NCI-H748 (cell line): ENCODE results near the gene ATG16L2.
"Not testable (repeated sequence)": the region's sequence is repeated elsewhere in the genome, so short reads cannot be mapped to it uniquely, and the experiment has no call there.

Experiments used
- DNase-seq: peaks from one replicate; lab custom pipeline; 2025; ENCODE audit not compliant: unreplicated experiment; lab: John Stamatoyannopoulos, UW

ATG16L2 gene

DNA sequence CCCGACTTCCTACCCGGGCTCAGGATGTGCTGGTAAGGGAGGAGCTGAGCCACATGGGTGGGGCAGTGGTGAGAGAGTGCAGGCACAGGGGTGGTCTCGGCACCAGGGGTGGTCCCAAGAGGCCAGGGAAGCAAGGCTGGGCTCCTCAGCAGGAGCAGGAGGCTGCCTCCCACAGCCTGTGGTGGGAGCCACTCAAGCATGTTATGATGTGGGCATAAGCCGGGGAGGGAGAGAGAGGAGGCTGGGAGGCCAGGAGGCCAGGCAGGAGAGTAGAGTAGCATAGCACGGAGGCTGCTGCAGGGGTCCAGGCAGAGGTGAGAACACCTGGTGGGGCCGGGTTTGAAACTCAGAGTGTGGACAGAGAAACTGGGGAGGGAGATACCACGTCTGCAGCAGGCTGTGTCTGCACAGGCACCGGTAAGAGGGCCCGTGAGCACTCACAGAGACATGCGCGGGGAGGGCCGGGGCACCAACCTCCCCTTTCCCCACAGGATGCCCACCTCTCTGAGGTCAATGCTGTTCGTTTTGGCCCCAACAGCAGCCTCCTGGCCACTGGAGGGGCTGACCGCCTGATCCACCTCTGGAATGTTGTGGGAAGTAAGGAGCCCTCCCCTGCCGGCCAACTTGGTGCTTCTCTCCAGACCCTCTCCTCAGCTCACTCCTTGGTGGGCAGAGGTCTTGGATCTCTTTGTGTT is 10.7 kb downstream of the ATG16L2 start:
- DNase-seq = no peak

DNA sequence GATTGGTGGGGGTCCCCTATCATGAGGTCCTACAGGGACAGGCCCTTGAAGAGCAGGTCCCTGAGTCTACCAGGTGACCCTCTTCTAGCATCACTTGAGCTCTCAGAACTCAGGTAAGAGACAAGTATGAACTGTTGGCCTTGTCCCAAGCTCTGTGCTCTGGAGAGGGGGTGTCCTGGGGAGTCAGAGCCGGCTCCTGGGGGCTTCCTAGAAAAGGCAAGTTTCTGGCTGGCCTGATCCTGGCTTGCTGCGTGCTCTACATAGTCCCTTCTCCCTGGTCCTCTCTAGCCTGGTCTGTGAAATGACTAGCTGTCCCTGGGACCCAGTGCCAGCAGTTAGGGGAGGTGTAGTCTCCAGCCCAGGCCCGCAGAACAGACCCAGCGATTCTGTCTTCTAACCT is 11.4 kb downstream of the ATG16L2 start:
- DNase-seq = no peak

GRCh38 chr11:72826191-72826941 is 12.2 kb downstream of the ATG16L2 start:
- DNase-seq = no peak

DNA sequence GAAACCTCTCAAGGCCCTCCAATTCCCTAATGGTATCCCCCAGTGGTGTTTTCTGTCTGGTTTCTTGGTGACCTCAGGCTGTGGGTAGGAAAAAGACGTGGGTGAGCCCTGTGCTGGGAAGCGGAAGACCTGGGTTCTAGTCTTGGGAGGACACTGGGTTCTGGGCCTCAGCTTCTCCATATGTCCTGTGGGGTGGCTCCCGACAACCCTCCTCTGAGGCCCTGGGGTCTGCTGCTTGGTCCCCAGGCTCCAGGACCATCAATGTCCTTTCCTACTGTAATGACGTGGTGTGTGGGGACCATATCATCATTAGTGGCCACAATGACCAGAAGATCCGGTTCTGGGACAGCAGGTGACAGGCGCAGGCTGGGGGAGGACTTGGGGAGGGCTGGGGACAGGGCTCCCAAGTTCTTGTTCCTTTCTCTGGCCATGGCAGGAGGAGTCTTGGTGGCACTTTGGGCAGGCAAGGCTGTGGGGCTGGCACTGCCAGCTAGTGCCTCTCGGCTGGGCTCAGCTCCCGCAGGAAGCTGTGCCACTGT is 12.8 kb downstream of the ATG16L2 start:
- no peak for DNase-seq

DNA sequence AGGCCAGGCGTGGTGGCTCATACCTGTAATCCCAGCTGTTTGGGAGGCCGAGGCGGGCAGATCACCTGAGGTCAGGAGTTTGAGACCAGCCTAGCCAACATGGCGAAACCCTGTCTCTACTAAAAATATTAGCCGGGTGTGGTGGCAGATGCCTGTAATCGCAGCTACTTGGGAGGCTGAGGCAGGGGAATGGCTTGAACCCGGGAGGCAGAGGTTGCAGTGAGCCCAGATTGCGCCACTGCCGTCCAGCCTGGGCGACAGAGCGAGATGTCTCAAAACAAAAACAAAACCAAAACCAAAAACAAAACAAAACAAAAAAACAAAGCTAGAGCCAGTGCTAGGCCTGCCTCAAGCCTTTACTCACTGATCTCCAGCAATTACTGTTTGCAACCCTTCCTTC is 13.4 kb downstream of the ATG16L2 start:
- DNase-seq = not testable (repeated sequence)

GRCh38 chr11:72828081-72828567 is 13.9 kb downstream of the ATG16L2 start:
- DNase-seq = no peak

DNA sequence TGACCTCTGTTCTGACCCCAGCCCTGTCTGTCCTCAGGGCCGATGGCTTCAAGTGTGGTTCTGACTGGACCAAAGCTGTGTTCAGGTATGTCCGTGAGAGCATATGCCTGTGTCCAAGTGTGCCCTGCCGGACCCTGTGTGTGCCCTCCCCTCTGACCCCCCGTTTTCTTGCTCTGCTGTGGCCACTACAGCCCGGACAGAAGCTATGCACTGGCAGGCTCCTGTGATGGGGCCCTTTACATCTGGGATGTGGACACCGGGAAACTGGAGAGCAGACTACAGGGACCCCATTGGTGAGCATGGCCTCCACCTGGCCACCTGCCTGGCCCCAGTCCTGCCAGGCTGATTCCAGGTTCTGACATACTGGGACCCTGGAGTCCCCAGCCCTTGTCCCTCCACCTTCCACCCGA is 14.5 kb downstream of the ATG16L2 start:
- no peak for DNase-seq

GRCh38 chr11:72829178-72829577 is 15.0 kb downstream of the ATG16L2 start:
- DNase-seq = no peak

DNA sequence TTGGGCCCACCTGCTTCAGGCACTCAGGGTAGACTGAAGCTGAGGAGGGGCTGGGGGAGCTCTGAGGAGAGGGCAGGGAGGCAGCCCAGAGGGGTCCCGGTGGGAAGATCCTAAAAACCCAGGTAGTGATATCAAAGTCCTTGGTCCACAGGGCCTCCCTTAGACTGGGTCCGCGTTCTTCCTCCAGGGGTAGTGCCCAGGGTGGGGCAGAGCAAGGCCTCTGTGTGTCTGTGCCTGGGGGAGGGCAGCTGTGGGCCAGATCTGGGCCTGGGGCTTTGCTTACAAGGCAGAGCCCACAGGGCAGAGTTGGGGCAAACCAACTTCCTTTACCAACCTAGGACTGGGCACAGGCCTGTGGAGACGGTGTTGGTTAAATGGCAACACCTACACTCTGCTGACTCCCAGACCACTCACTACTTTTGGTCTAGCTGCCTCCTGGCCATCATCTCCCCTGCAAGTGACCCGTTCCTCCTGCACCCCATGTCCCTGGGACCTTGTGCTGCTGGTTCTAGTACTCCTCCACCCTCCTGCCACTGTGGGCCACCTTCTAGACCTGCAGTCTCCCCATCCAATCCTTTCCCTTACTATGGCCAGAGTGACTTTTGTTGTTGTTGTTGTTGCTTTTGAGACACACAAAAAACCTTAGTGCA is 15.8 kb downstream of the ATG16L2 start:
- DNase-seq = no peak

- DNase-seq = peak; percentile 80
These were observed 17.5 kb downstream of the ATG16L2 start for GRCh38 chr11:72831521-72832300.

DNA sequence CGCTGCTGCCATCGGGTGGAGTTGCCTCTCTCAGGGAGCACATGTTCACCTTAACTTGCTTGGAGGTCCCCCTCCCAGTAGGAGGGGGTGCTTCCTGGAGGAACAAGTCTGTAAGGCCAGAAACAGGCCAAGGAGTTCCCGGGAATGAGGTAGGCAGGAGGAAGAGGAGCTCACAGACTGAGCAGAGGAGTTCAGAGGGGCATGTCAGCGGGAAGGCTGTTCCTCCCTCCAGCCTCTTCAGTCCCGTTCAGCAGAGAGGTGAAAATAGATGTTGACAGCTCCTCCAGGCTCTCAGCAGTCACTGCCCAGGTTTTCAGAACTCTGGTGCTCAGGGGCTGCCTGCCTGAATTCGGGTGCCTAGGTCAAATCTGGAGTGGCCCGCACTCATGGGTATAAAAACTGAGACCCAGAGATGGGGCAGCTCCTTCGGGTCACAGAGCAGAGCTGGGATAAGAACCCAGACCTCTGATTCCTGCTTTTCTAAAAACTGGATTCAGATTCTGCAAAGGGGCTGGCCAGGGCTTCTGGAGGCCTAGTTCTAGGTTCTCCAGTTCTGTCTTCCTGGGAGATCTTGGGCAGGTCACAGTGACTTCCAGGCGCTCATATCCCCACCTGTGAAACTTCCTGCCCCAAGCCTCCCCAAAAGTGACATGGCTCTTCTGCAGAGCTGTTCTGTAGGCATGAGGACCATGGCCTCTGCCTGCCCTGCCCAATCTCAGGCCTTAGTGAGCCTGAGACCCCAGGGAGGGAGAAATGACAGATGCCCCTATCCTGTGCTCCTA is 18.3 kb downstream of the ATG16L2 start:
- DNase-seq = no peak

DNA sequence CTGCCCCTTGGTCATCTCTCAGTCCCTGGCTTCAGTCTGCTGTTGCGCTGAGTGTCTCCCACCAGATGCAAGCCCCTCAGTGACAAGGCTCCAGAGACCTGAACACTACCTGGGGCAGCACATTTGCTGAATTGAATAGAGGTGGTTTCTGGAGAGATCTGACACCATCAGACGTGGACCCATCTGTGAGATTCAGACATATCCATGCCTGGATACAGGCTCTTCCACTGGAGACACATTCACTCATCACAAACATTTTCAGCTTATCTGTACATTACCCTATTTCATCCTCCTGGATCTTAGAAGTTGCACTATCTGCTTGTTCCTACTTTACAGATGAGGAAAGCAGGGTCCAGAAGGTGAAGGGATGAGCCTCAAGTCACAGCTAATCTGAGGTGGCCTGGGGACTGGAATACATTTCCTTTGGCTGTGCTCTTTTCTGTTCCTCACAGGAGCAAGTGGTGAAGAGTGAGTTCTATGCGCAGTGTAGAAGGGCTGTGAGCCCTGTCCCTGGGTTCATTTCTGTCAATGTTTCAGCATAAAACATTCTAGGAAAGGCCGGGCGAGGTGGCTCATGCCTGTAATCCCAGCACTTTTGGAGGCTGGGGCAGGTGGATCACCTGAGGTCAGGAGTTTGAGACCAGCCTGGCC is 19.0 kb downstream of the ATG16L2 start:
- no peak for DNase-seq

DNA sequence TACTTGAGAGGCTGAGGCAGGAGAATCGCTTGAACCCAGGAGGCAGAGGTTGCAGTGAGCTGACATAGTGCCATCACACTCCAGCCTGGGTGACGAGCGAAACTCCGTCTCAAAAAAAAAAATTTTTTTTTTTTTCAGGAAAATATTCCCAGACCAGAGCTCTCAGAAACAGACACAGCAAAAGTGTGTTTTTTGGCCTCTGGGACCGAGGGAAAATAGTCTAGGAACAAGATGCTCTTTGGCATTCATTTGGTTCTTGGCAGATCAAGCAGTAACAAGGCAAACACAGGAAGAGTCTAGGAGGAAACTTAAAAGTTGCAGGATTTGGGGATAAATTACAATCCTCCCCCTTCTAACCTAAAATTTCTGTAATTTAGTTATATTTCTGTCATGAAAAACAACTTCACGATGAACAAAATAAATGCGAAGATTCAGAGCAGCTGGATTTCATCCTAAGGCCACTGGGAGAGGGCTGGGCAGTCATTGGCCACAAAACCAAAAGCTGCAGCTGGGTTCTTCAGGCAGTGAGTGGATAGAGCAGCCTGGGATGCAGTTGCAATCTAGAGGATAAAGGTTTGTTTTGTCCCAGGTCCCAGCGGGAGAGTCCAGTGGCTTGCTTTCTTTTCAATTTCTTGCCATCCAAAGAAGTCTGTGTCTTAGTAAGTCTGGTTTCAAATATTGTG is 19.7 kb downstream of the ATG16L2 start:
- no peak for DNase-seq

GRCh38 chr11:72834905-72835304 is 20.7 kb downstream of the ATG16L2 start:
- no peak for DNase-seq

DNA sequence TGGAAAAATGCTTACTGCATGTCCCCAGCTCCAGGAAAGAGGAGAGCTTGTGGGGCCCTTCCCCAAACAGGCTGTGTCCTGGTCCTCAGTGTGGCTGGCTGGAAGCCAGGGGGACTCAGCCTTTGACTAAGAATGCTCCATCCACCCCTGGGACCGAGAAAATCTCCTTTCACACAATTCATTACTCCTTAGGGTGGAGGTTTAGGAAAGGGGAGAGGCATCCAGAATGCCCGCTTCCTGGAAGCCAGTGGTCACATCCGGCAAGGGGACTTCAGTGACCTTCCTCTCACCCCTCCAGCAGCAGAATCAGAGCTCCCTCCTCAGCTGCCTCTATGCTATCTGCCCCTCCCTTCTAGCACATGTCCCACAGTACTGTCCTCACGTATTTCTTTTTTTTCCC is 21.9 kb downstream of the ATG16L2 start:
- DNase-seq = no peak

DNA sequence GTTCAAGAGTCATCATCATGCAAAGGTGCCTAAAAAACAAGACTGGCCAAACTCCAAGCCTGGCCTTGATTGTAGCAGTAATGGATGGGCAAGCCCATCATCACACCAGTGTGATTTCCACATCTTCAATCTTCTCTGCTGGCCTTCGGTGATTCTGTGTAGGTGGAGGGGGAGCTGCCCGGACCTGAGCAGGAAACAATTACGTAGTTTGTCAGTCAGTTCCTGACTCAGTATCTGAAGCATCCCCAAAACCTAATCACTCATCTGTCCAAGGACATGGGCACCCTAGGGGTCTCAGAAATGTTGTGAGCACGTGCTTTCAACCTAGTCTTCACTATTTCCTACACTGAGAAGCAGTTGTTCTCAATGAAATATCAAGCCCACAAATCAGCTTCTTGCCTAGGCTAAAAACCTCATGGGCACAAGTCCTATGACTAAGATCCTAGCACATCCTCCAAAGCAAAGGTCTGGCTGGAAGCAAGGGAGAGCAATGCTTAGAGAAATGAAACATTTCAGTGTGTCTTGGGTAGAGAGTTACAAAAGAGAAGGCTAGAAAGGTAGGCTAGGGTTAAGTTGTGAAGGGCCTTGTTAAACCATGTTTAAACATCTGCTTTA is 24.6 kb downstream of the ATG16L2 start:
- DNase-seq = no peak

DNA sequence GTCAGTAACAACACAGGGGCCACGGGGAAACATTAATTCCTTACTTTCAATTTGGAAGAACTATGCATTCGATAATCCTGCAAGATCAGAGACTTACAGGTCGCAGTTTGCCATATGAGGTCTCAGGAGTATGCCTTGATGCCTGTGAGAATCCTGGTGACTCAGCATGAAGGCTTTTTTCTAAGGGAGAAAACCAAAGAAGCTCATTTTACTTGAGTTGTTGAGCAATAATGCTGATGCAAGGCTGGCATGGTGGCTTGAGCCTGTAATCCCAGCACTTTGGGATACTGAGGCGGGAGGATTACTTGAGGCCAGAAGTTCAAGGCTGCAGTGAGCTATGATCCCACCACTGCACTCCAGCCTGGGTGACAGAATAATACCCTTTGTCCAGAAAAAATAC is 26.6 kb downstream of the ATG16L2 start:
- DNase-seq = no peak

GRCh38 chr11:72841397-72841796 is 27.2 kb downstream of the ATG16L2 start:
- DNase-seq = no peak

- DNase-seq = no peak
These were observed 27.9 kb downstream of the ATG16L2 start for GRCh38 chr11:72842126-72842525.
